H1 (cell line): Measurements from ENCODE around the gene VSIG10L2. TPM values are rescaled to one million over a fixed set of nuclear protein-coding genes. Genes with fewer than 3 reads are reported as not detected.

Source experiments
- CTCF ChIA-PET: fragments of 300-600 bp; sonication (Branson Sonifier 250); formaldehyde crosslinking; loops from one replicate; lab custom pipeline; 2021; ENCODE audit not compliant: partially characterized antibody; lab: Charles Lee
- POLR2A ChIA-PET: fragments of 300-600 bp; sonication (Branson Sonifier 250); formaldehyde crosslinking; loops from one replicate; lab custom pipeline; 2021; ENCODE audit warnings: inconsistent platforms; ENCODE audit not compliant: partially characterized antibody; lab: Charles Lee
- DNase-seq, 2 experiments: peaks; one replicate each; pipeline versions ENCODE4 v3.0.0 to v3.0.0-alpha.2; 2010 to 2022; ENCODE audit warnings: low spot score in 2 of 2, low read depth in 1 of 2, mixed read lengths in 1 of 2
- FAIRE-seq: peaks from 2 replicates; lab custom pipeline; 2011; peaks lifted over from hg19 to GRCh38; lab: Jason Lieb, UNC
- H2AFZ ChIP-seq: 2 replicates; pipeline ENCODE4 v1.8.1; 2012; ENCODE audit warnings: low read length, inconsistent platforms
- H2AK5ac ChIP-seq: 2 replicates; pipeline ENCODE4 v1.6.1; 2013; ENCODE audit warnings: low read depth, low read length
- H2BK120ac ChIP-seq: replicated peaks from 2 replicates; pipeline ENCODE3; 2013; ENCODE audit warnings: low read depth, low read length, inconsistent platforms
- H2BK12ac ChIP-seq: 2 replicates; pipeline ENCODE4 v1.6.1; 2013; ENCODE audit warnings: low read depth, low read length
- H2BK15ac ChIP-seq: 2 replicates; pipeline ENCODE4 v1.6.1; 2013; ENCODE audit warnings: low read length
- H2BK20ac ChIP-seq: 2 replicates; pipeline ENCODE4 v1.6.1; 2013; ENCODE audit warnings: low read length
- H2BK5ac ChIP-seq: 2 replicates; pipeline ENCODE4 v1.6.1; 2013; ENCODE audit warnings: low read depth, low read length
- H3K14ac ChIP-seq: 2 replicates; pipeline ENCODE4 v1.6.1; 2013; ENCODE audit warnings: inconsistent platforms; ENCODE audit not compliant: insufficient read length
- H3K18ac ChIP-seq: 2 replicates; pipeline ENCODE4 v1.6.1; 2013; ENCODE audit warnings: low read length; ENCODE audit errors: extremely low read depth
- H3K23ac ChIP-seq: 2 replicates; pipeline ENCODE4 v1.6.1; 2013; ENCODE audit warnings: inconsistent platforms; ENCODE audit not compliant: insufficient read length
- H3K23me2 ChIP-seq: 2 replicates; pipeline ENCODE4 v1.6.1; 2013; ENCODE audit warnings: low read depth, low read length
- H3K27ac ChIP-seq: 2 replicates; pipeline ENCODE4 v1.6.1; 2011; ENCODE audit warnings: low read depth, low read length, inconsistent platforms
- H3K27me3 ChIP-seq, 4 experiments: replicated peaks in 1 of 4; 1 replicate in 1 of 4; 2 replicates in 3 of 4; pipeline versions ENCODE4 v1.6.1 to v1.8.1; 2011 to 2013; ENCODE audit warnings: low read length in 3 of 4, mild to moderate bottlenecking in 3 of 4, inconsistent platforms in 2 of 4, mixed read lengths in 2 of 4, moderate library complexity in 1 of 4; ENCODE audit not compliant: control insufficient read depth in 3 of 4, insufficient read depth in 3 of 4; ENCODE audit errors: extremely low read depth in 1 of 4
- H3K36me3 ChIP-seq, 4 experiments: 2 replicates each; pipeline versions ENCODE4 v1.6.1 to v1.8.1; 2011 to 2013; ENCODE audit warnings: mild to moderate bottlenecking in 4 of 4, low read length in 3 of 4, moderate library complexity in 2 of 4, control low read depth in 1 of 4, inconsistent platforms in 1 of 4; ENCODE audit not compliant: insufficient read depth in 4 of 4, control insufficient read depth in 2 of 4
- H3K4ac ChIP-seq: replicated peaks from 2 replicates; pipeline ENCODE3; 2013; ENCODE audit warnings: low read length, low read depth, mixed read lengths, inconsistent platforms; ENCODE audit not compliant: insufficient read length
- H3K4me1 ChIP-seq, 4 experiments: replicated peaks in 1 of 4; 1 replicate in 1 of 4; 2 replicates in 3 of 4; pipeline versions ENCODE4 v1.6.1 to v1.8.1; 2011 to 2013; ENCODE audit warnings: low read length in 3 of 4, inconsistent platforms in 2 of 4, mixed read lengths in 1 of 4; ENCODE audit not compliant: insufficient read depth in 4 of 4, control insufficient read depth in 3 of 4
- H3K4me2 ChIP-seq, 2 experiments: 2 replicates each; pipeline versions ENCODE4 v1.6.1 to v1.8.1; 2011 to 2013; ENCODE audit warnings: low read depth in 2 of 2, low read length in 2 of 2, control low read depth in 1 of 2, inconsistent platforms in 1 of 2, mild to moderate bottlenecking in 1 of 2; ENCODE audit not compliant: insufficient read depth in 1 of 2
- H3K4me3 ChIP-seq, 4 experiments: fragments of 200-600, 300-600 bp in 1 of 4; sonication (generic), shearing (Covaris generic), sonication (Bioruptor Twin) in 1 of 4; 2 replicates each; pipeline versions ENCODE4 v1.5.1 to v1.8.1; 2011 to 2016; ENCODE audit warnings: low read length in 4 of 4, low read depth in 3 of 4, control low read depth in 2 of 4, inconsistent platforms in 2 of 4, mild to moderate bottlenecking in 2 of 4, mixed read lengths in 1 of 4, moderate library complexity in 1 of 4; ENCODE audit not compliant: insufficient read depth in 2 of 4; ENCODE audit errors: extremely low read depth in 1 of 4
- H3K56ac ChIP-seq: replicated peaks from 2 replicates; pipeline ENCODE3; 2013; ENCODE audit warnings: low read depth, mild to moderate bottlenecking, mixed read lengths, low read length, inconsistent platforms; ENCODE audit not compliant: insufficient read length
- H3K79me1 ChIP-seq: 2 replicates; pipeline ENCODE4 v1.6.1; 2013; ENCODE audit warnings: low read depth, low read length, control low read depth
- H3K79me2 ChIP-seq, 2 experiments: 2 replicates each; pipeline versions ENCODE4 v1.6.1 to v1.8.1; 2012 to 2013; ENCODE audit warnings: low read length in 2 of 2, mild to moderate bottlenecking in 2 of 2, inconsistent platforms in 1 of 2; ENCODE audit not compliant: insufficient read depth in 2 of 2, control insufficient read depth in 1 of 2
- H3K9ac ChIP-seq, 4 experiments: replicated peaks in 1 of 4; 1 replicate in 1 of 4; 2 replicates in 3 of 4; pipeline versions ENCODE4 v1.6.1 to v1.8.1; 2011 to 2013; ENCODE audit warnings: low read depth in 3 of 4, low read length in 3 of 4, control low read depth in 2 of 4, mild to moderate bottlenecking in 2 of 4, moderate library complexity in 2 of 4, inconsistent platforms in 1 of 4; ENCODE audit errors: extremely low read depth in 1 of 4
- H3K9me3 ChIP-seq, 2 experiments: 2 replicates each; pipeline versions ENCODE4 v1.6.1 to v1.8.1; 2012 to 2013; ENCODE audit warnings: mild to moderate bottlenecking in 2 of 2, moderate library complexity in 2 of 2, control low read depth in 1 of 2, inconsistent platforms in 1 of 2, low read depth in 1 of 2, low read length in 1 of 2, mixed read lengths in 1 of 2; ENCODE audit not compliant: insufficient read depth in 2 of 2
- H4K20me1 ChIP-seq, 2 experiments: replicated peaks in 1 of 2; 2 replicates each; pipeline versions ENCODE3 to v1.8.1; 2011 to 2013; ENCODE audit warnings: inconsistent platforms in 2 of 2, low read length in 2 of 2, mild to moderate bottlenecking in 1 of 2; ENCODE audit not compliant: insufficient read depth in 2 of 2, control insufficient read depth in 1 of 2
- H4K5ac ChIP-seq: 2 replicates; pipeline ENCODE4 v1.6.1; 2013; ENCODE audit warnings: low read length, low read depth, mixed read lengths, inconsistent platforms; ENCODE audit not compliant: insufficient read length
- H4K8ac ChIP-seq: 2 replicates; pipeline ENCODE4 v1.8.0; 2013; ENCODE audit warnings: mild to moderate bottlenecking, moderate library complexity, low read length, inconsistent platforms; ENCODE audit not compliant: insufficient read depth; ENCODE audit errors: extremely low read depth
- H4K91ac ChIP-seq: replicated peaks from 2 replicates; pipeline ENCODE3; 2013; ENCODE audit warnings: low read length, mixed read lengths, inconsistent platforms; ENCODE audit not compliant: insufficient read length
- CBX8 ChIP-seq: fragments of 300-800, 300-1000 bp; sonication (generic); IDR thresholded peaks from 2 replicates; pipeline ENCODE4 v1.7.1; 2016; ENCODE audit warnings: low read depth, low read length, borderline replicate concordance
- CEBPB ChIP-seq: IDR thresholded peaks from 2 replicates; pipeline ENCODE4 v1.6.1; 2012; ENCODE audit warnings: low read depth, low read length
- CHD2 ChIP-seq: IDR thresholded peaks from 2 replicates; pipeline ENCODE4 v1.6.1; 2012; ENCODE audit warnings: low read length, improper control_type of control experiment
- CTBP2 ChIP-seq: IDR thresholded peaks from 2 replicates; pipeline ENCODE4 v1.7.0; 2011; ENCODE audit warnings: borderline replicate concordance, mild to moderate bottlenecking, moderate library complexity, mixed read lengths, low read length; ENCODE audit not compliant: insufficient read depth, insufficient read length
- HDAC2 ChIP-seq, 2 experiments: fragments of 300-600 bp in 1 of 2; sonication (generic) in 1 of 2; IDR thresholded peaks; 2 replicates each; pipeline ENCODE4 v1.6.1; 2011 to 2012; ENCODE audit warnings: low read depth in 2 of 2, low read length in 2 of 2, mild to moderate bottlenecking in 2 of 2, moderate library complexity in 2 of 2, borderline replicate concordance in 1 of 2, inconsistent platforms in 1 of 2
- JUND ChIP-seq: IDR thresholded peaks from 2 replicates; pipeline ENCODE4 v1.6.1; 2011; ENCODE audit warnings: mild to moderate bottlenecking, improper control_type of control experiment, low read length
- MAFK ChIP-seq: IDR thresholded peaks from 2 replicates; pipeline ENCODE4 v1.6.1; 2012; ENCODE audit warnings: low read depth, mild to moderate bottlenecking, improper control_type of control experiment, low read length
- NANOG ChIP-seq: IDR thresholded peaks from 2 replicates; pipeline ENCODE4 v1.6.1; 2011; ENCODE audit warnings: low read length, low read depth, mild to moderate bottlenecking, inconsistent platforms; ENCODE audit not compliant: insufficient read depth, poor library complexity, severe bottlenecking
- POLR2AphosphoS5 ChIP-seq: IDR thresholded peaks from 2 replicates; pipeline ENCODE4 v1.6.1; 2011; ENCODE audit warnings: low read depth, low read length
- POU5F1 ChIP-seq: IDR thresholded peaks from 2 replicates; pipeline ENCODE4 v1.6.1; 2011; ENCODE audit warnings: low read depth, mild to moderate bottlenecking, low read length, moderate library complexity
- TAF7 ChIP-seq: optimal IDR thresholded peaks from 2 replicates; pipeline ENCODE3; 2011; ENCODE audit warnings: low read depth, mild to moderate bottlenecking, inconsistent platforms, low read length, moderate library complexity, borderline replicate concordance
- TBP ChIP-seq: IDR thresholded peaks from 2 replicates; pipeline ENCODE4 v1.6.1; 2011; ENCODE audit warnings: low read depth, low read length, improper control_type of control experiment
- WGBS, 2 experiments: shearing (Covaris generic) in 1 of 2; methylation state at CpG; one replicate each; pipeline versions ENCODE4 v1.1.6 to v1.1.7; 2013 to 2015; ENCODE audit warnings: low lambda C conversion rate in 2 of 2, mixed read lengths in 2 of 2, inconsistent platforms in 1 of 2, low coverage in 1 of 2, missing lambda C conversion rate in 1 of 2; ENCODE audit not compliant: insufficient replicate concordance in 2 of 2, insufficient coverage in 1 of 2, insufficient read length in 1 of 2; ENCODE audit errors: extremely low coverage in 1 of 2, missing lambda C conversion rate in 1 of 2; 5-methylcytosine and 5-hydroxymethylcytosine counted together
- polyA plus RNA-seq, 7 experiments: library from polyadenylated mRNA; depleted of rRNA in 3 of 7; stranded (reverse) in 5 of 7; unstranded in 2 of 7; fragments of >200 nt in 5 of 7; fragments of 200-250 nt in 2 of 7; gene quantifications; 1 replicate in 5 of 7; 2 replicates in 1 of 7; 4 replicates in 1 of 7; pipeline versions ENCODE4 v1.2.1 to v1.2.3, GENCODE V29; 2011 to 2013; ENCODE audit warnings: missing spikeins in 2 of 7, mixed read lengths in 2 of 7
- total RNA-seq: library from RNA; stranded (reverse); fragmentation: NEBNext Ultra II Directional; extraction: Animal tissue kit (Norgen Biotek cat#: 25700); gene quantifications from 2 replicates; pipeline ENCODE4 v1.2.1, GENCODE V29; 2021
- TF ChIP-seq, protein P1 (sequence below): IDR thresholded peaks from 2 replicates; pipeline ENCODE4 v1.6.1; 2012; ENCODE audit warnings: inconsistent platforms

VSIG10L2 gene
- total and polyA plus RNA-seq, 2 of the 8 experiments (the other 6 are each of a cell fraction or from before 2014, with no cell fraction given) = not detected

- no peak overlapping the region for H2BK15ac ChIP-seq
- no peaks in the 10 kb centered on the region for H3K79me1 ChIP-seq
- H3K4me1 ChIP-seq = no peaks in the 10 kb centered on the region
- no peak overlapping the region for H3K9ac ChIP-seq
- H3K56ac ChIP-seq = no peak overlapping the region
- FAIRE-seq = no peak
- no peak overlapping the region for H2BK12ac ChIP-seq
- H3K27me3 ChIP-seq = no peaks in the 10 kb centered on the region
- H3K36me3 ChIP-seq = peaks cover 0 to 43% (median 12%) of the 10 kb centered on the region in 4 experiments; a peak in 5 of 8 replicates
- no peak overlapping the region for H3K27ac ChIP-seq
- H2AFZ ChIP-seq = no peak overlapping the region
- H4K91ac ChIP-seq = no peak overlapping the region
- no peaks in the 10 kb centered on the region for H3K79me2 ChIP-seq
- H3K18ac ChIP-seq = no peak overlapping the region
- H3K4ac ChIP-seq = no peak overlapping the region
- CTCF ChIA-PET = no interaction called here
- POLR2A ChIA-PET = no interaction called here
- no peak overlapping the region for H3K23ac ChIP-seq
- H3K14ac ChIP-seq = no peak overlapping the region
- no peaks in the 10 kb centered on the region for H4K20me1 ChIP-seq
- whole genome bisulfite sequencing, 2 experiments = 98% methylated on average over 6 of the region's 6 CpGs; no CpG with 5 or more reads in 1 of the 2 experiments
- no peak for DNase-seq
- H3K23me2 ChIP-seq = no peaks in the 10 kb centered on the region
- H3K9me3 ChIP-seq = no peaks in the 10 kb centered on the region
- H2AK5ac ChIP-seq = no peak overlapping the region
- no peak overlapping the region for H2BK20ac ChIP-seq
- H3K4me3 ChIP-seq = no peak overlapping the region
- no peak overlapping the region for H4K5ac ChIP-seq
- no peak overlapping the region for H2BK5ac ChIP-seq
- no peak overlapping the region for H3K4me2 ChIP-seq
- H4K8ac ChIP-seq = no peak overlapping the region
- H2BK120ac ChIP-seq = no peak overlapping the region
- no peak for TF ChIP-seq POLR2AphosphoS5
- TF ChIP-seq CEBPB = no peak
- TF ChIP-seq, protein P1, sequence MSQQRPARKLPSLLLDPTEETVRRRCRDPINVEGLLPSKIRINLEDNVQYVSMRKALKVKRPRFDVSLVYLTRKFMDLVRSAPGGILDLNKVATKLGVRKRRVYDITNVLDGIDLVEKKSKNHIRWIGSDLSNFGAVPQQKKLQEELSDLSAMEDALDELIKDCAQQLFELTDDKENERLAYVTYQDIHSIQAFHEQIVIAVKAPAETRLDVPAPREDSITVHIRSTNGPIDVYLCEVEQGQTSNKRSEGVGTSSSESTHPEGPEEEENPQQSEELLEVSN = no peak
- TF ChIP-seq TAF7 = no peak
- TF ChIP-seq MAFK = no peak
- no peak for TF ChIP-seq TBP
- TF ChIP-seq HDAC2 (IDR thresholded peaks at IDR 0.05; ENCODE audit: borderline replicate concordance in 1 of 2, low read depth in 2 of 2, low read length in 2 of 2) = no peak
- no peak for TF ChIP-seq CHD2
- no peak for TF ChIP-seq POU5F1
- no peak for TF ChIP-seq NANOG
- TF ChIP-seq CTBP2 = no peak
- TF ChIP-seq CBX8 = no peak
- no peak for TF ChIP-seq JUND
Observed at GRCh38 chr11:125999234-125999880, 53.5 kb downstream of the VSIG10L2 start.
